GM23338 (cell line): Measurements from ENCODE around the gene LDLRAD2. TPM values are rescaled to one million over a fixed set of nuclear protein-coding genes. Genes with fewer than 3 reads are reported as not detected.

Experiments used
- ATAC-seq: fragments of 200-7000 bp; cut with Tn5 transposase; 3 replicates; pipeline ENCODE4 v1.9.1; 2020
- DNase-seq: peaks from one replicate; pipeline ENCODE4 v3.0.0-alpha.2; 2015; ENCODE audit warnings: low spot score
- H2AFZ ChIP-seq: fragments of 200-600 bp; sonication (generic); 2 replicates; pipeline ENCODE4 v1.8.0; 2016; ENCODE audit warnings: antibody characterized with exemption, mild to moderate bottlenecking, moderate library complexity
- H3F3A ChIP-seq: fragments of 200-600 bp; sonication (generic); replicated peaks from 2 replicates; pipeline ENCODE4 v1.8.0; 2017; ENCODE audit warnings: antibody characterized with exemption, mixed run types, low read depth
- H3K27ac ChIP-seq: fragments of 200-600 bp; sonication (generic); 2 replicates; pipeline ENCODE4 v1.6.1; 2016; ENCODE audit warnings: low read depth
- H3K27me3 ChIP-seq: fragments of 200-600 bp; sonication (generic); 2 replicates; pipeline ENCODE4 v1.8.0; 2016; ENCODE audit warnings: mild to moderate bottlenecking, mixed run types, moderate library complexity; ENCODE audit not compliant: insufficient read depth
- H3K36me3 ChIP-seq: fragments of 200-600 bp; sonication (generic); 2 replicates; pipeline ENCODE4 v1.8.0; 2016; ENCODE audit warnings: mild to moderate bottlenecking; ENCODE audit not compliant: insufficient read depth
- H3K4me1 ChIP-seq: fragments of 200-600 bp; sonication (generic); 2 replicates; pipeline ENCODE4 v1.8.0; 2016; ENCODE audit warnings: mild to moderate bottlenecking, moderate library complexity; ENCODE audit not compliant: insufficient read depth
- H3K4me2 ChIP-seq: fragments of 200-600 bp; sonication (generic); 2 replicates; pipeline ENCODE4 v1.7.1; 2017; ENCODE audit warnings: mixed run types
- H3K4me3 ChIP-seq: fragments of 200-600 bp; sonication (generic); 2 replicates; pipeline ENCODE4 v1.6.1; 2016; ENCODE audit warnings: mixed run types
- H3K79me2 ChIP-seq: fragments of 200-600 bp; sonication (generic); replicated peaks from 2 replicates; pipeline ENCODE4 v1.8.0; 2017; ENCODE audit warnings: mild to moderate bottlenecking; ENCODE audit not compliant: insufficient read depth
- H3K9me2 ChIP-seq: fragments of 200-600 bp; sonication (generic); 2 replicates; pipeline ENCODE4 v1.8.0; 2017; ENCODE audit not compliant: insufficient read depth
- H4K20me1 ChIP-seq: fragments of 200-600 bp; sonication (generic); replicated peaks from 2 replicates; pipeline ENCODE4 v1.8.0; 2017; ENCODE audit warnings: mild to moderate bottlenecking; ENCODE audit not compliant: insufficient read depth
- H3K27ac Mint-ChIP-seq: 2 replicates; pipeline ENCODE4 v1.8.0; 2020; ENCODE audit warnings: inconsistent platforms, mild to moderate bottlenecking, moderate library complexity, mixed read lengths
- H3K27me3 Mint-ChIP-seq: 3 replicates; pipeline ENCODE4 v1.8.0; 2022; ENCODE audit warnings: low read depth, mild to moderate bottlenecking, moderate library complexity, mixed read lengths, inconsistent platforms; ENCODE audit not compliant: insufficient read depth, poor library complexity
- H3K36me3 Mint-ChIP-seq: 3 replicates; pipeline ENCODE4 v1.8.0; 2021; ENCODE audit warnings: low read depth, mild to moderate bottlenecking, inconsistent platforms, moderate library complexity, mixed read lengths
- H3K4me1 Mint-ChIP-seq: 3 replicates; pipeline ENCODE4 v1.8.0; 2020; ENCODE audit warnings: mild to moderate bottlenecking, inconsistent platforms, mixed read lengths
- H3K4me3 Mint-ChIP-seq: 3 replicates; pipeline ENCODE4 v1.8.0; 2021; ENCODE audit warnings: moderate library complexity, mild to moderate bottlenecking, inconsistent platforms, mixed read lengths
- H3K9me3 Mint-ChIP-seq: 3 replicates; pipeline ENCODE4 v1.8.0; 2020; ENCODE audit warnings: moderate library complexity, mild to moderate bottlenecking, inconsistent platforms, mixed read lengths
- CREB1 ChIP-seq: fragments of 250-450 bp; sonication (Bioruptor Pico); IDR thresholded peaks from 2 replicates; pipeline ENCODE4 v1.5.0; 2020; ENCODE audit warnings: low read depth, mild to moderate bottlenecking, moderate library complexity
- EZH2 ChIP-seq: fragments of 200-600 bp; sonication (generic); IDR thresholded peaks from one replicate; pipeline ENCODE4 v1.8.0; 2017; ENCODE audit warnings: antibody characterized with exemption, mild to moderate bottlenecking, low read depth; ENCODE audit not compliant: unreplicated experiment
- EZH2phosphoT487 ChIP-seq: fragments of 200-600 bp; sonication (generic); IDR thresholded peaks from one replicate; pipeline ENCODE4 v1.8.1; 2018; ENCODE audit warnings: antibody characterized with exemption; ENCODE audit not compliant: unreplicated experiment
- JUNB ChIP-seq: IDR thresholded peaks from one replicate; pipeline ENCODE4 v1.6.1; 2016; ENCODE audit warnings: antibody characterized with exemption; ENCODE audit not compliant: unreplicated experiment
- NANOG ChIP-seq: IDR thresholded peaks from 2 replicates; pipeline ENCODE4 v1.6.1; 2016; ENCODE audit warnings: antibody characterized with exemption, borderline replicate concordance
- POLR2AphosphoS5 ChIP-seq: IDR thresholded peaks from 2 replicates; pipeline ENCODE4 v1.6.1; 2016; ENCODE audit warnings: antibody characterized with exemption, low read depth
- STAT1 ChIP-seq: IDR thresholded peaks from one replicate; pipeline ENCODE4 v1.6.1; 2016; ENCODE audit warnings: antibody characterized with exemption; ENCODE audit not compliant: unreplicated experiment
- ZNF114 ChIP-seq: fragments of 250-450 bp; sonication (Bioruptor Pico); IDR thresholded peaks from 2 replicates; pipeline ENCODE4 v1.5.0; 2020; ENCODE audit warnings: mild to moderate bottlenecking, moderate library complexity
- ZNF331 ChIP-seq: fragments of 250-450 bp; sonication (Bioruptor Pico); IDR thresholded peaks from 2 replicates; pipeline ENCODE4 v1.5.0; 2020; ENCODE audit warnings: low read depth, mild to moderate bottlenecking, moderate library complexity
- polyA plus RNA-seq: library from polyadenylated mRNA; unstranded; fragments of >200 nt; fragmentation: Nextera tagmentation; extraction: Ambion mirVana; gene quantifications from 2 replicates; pipeline ENCODE4 v1.2.1, GENCODE V29; 2016
- total RNA-seq: library from RNA; depleted of rRNA; stranded (reverse); fragments of >200 nt; shearing (Covaris generic); gene quantifications from 2 replicates; pipeline ENCODE4 v1.2.3, GENCODE V29; 2014
- TF ChIP-seq, protein P1 (sequence below): fragments of 250-450 bp; sonication (Bioruptor Pico); IDR thresholded peaks from 2 replicates; pipeline ENCODE4 v1.5.0; 2020; ENCODE audit warnings: mild to moderate bottlenecking, moderate library complexity
- TF ChIP-seq, protein P2 (sequence below), 2 experiments: fragments of 200-600 bp in 1 of 2; sonication (generic) in 1 of 2; conservative IDR thresholded peaks; 2 replicates each; pipeline versions ENCODE4 v1.5.1 to v1.6.1; 2016 to 2017; ENCODE audit warnings: antibody characterized with exemption in 2 of 2, low read depth in 2 of 2, mild to moderate bottlenecking in 2 of 2, moderate library complexity in 1 of 2
- TF ChIP-seq, protein P3 (sequence below): IDR thresholded peaks from one replicate; pipeline ENCODE4 v1.6.1; 2018; ENCODE audit warnings: antibody characterized with exemption; ENCODE audit not compliant: unreplicated experiment
- TF ChIP-seq, protein P4 (sequence below): IDR thresholded peaks from 2 replicates; pipeline ENCODE4 v1.6.1; 2016; ENCODE audit warnings: antibody characterized with exemption

Gene LDLRAD2
- total and polyA plus RNA-seq, 2 experiments from 2014 or later: 1.6 to 5.8 TPM

DNA sequence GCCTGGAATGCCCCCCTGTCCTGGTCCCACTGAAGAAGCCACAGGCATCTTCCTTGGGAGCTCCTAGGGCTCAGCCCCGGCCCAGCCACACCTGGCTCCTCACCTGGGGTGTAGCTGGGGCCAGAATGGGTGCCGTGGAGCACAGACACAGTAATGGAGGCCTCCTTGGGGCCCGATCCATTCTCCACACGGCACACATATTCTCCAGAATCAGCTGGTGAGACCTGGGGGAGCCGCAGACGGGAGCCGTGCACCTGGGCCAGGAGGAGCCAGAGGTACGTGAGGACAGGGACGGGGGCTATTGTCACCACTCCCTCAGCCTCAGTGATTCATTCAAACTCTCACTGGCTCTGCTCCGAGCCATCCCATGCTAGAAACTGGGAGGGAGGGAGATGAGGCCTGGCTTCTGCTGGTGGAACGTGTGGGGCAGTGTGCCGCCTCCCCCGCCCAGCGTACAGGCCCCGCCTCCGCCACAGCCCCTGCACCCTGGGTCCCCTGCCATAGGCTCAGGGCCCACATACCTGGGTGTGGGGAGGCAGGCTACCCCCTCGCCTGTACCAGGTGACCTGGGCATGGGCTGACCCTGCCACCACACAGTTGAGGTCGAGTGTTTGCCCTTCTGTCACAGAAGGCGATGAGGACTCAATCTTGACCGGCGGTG lies 42.2 kb downstream of the LDLRAD2 start:
- H3K27ac Mint-ChIP-seq: no peak overlapping the region
- Histone ChIP-seq H2AFZ (no peak overlapping the region), H3K4me3 (no peak overlapping the region), H4K20me1 (no peaks in the 10 kb centered on the region), H3K27me3 (no peaks in the 10 kb centered on the region), H3K36me3 (no peaks in the 10 kb centered on the region; the same call in 1 of the 2 replicates), H3K9me2 (no peaks in the 10 kb centered on the region), H3K4me2 (no peak overlapping the region), H3F3A (no peaks in the 10 kb centered on the region), H3K27ac (no peak overlapping the region), H3K4me1 (no peaks in the 10 kb centered on the region), H3K79me2 (no peaks in the 10 kb centered on the region)
- peaks cover 31% of the 10 kb centered on the region for H3K36me3 Mint-ChIP-seq
- ATAC-seq: 0 out of 3 replicates have a peak, but pooled peaks have one; percentile 18
- no peak for DNase-seq
- H3K9me3 Mint-ChIP-seq: no peaks in the 10 kb centered on the region
- H3K27me3 Mint-ChIP-seq: peaks cover 2% of the 10 kb centered on the region
- no peak overlapping the region for H3K4me3 Mint-ChIP-seq
- TF ChIP-seq ZNF114 (no peak), STAT1 (no peak), NANOG (no peak), POLR2AphosphoS5 (no peak), EZH2phosphoT487 (no peak), ZNF331 (no peak), EZH2 (no peak), JUNB (no peak), CREB1 (CRISPR knock-in tag) (no peak)
- TF ChIP-seq, protein P1, sequence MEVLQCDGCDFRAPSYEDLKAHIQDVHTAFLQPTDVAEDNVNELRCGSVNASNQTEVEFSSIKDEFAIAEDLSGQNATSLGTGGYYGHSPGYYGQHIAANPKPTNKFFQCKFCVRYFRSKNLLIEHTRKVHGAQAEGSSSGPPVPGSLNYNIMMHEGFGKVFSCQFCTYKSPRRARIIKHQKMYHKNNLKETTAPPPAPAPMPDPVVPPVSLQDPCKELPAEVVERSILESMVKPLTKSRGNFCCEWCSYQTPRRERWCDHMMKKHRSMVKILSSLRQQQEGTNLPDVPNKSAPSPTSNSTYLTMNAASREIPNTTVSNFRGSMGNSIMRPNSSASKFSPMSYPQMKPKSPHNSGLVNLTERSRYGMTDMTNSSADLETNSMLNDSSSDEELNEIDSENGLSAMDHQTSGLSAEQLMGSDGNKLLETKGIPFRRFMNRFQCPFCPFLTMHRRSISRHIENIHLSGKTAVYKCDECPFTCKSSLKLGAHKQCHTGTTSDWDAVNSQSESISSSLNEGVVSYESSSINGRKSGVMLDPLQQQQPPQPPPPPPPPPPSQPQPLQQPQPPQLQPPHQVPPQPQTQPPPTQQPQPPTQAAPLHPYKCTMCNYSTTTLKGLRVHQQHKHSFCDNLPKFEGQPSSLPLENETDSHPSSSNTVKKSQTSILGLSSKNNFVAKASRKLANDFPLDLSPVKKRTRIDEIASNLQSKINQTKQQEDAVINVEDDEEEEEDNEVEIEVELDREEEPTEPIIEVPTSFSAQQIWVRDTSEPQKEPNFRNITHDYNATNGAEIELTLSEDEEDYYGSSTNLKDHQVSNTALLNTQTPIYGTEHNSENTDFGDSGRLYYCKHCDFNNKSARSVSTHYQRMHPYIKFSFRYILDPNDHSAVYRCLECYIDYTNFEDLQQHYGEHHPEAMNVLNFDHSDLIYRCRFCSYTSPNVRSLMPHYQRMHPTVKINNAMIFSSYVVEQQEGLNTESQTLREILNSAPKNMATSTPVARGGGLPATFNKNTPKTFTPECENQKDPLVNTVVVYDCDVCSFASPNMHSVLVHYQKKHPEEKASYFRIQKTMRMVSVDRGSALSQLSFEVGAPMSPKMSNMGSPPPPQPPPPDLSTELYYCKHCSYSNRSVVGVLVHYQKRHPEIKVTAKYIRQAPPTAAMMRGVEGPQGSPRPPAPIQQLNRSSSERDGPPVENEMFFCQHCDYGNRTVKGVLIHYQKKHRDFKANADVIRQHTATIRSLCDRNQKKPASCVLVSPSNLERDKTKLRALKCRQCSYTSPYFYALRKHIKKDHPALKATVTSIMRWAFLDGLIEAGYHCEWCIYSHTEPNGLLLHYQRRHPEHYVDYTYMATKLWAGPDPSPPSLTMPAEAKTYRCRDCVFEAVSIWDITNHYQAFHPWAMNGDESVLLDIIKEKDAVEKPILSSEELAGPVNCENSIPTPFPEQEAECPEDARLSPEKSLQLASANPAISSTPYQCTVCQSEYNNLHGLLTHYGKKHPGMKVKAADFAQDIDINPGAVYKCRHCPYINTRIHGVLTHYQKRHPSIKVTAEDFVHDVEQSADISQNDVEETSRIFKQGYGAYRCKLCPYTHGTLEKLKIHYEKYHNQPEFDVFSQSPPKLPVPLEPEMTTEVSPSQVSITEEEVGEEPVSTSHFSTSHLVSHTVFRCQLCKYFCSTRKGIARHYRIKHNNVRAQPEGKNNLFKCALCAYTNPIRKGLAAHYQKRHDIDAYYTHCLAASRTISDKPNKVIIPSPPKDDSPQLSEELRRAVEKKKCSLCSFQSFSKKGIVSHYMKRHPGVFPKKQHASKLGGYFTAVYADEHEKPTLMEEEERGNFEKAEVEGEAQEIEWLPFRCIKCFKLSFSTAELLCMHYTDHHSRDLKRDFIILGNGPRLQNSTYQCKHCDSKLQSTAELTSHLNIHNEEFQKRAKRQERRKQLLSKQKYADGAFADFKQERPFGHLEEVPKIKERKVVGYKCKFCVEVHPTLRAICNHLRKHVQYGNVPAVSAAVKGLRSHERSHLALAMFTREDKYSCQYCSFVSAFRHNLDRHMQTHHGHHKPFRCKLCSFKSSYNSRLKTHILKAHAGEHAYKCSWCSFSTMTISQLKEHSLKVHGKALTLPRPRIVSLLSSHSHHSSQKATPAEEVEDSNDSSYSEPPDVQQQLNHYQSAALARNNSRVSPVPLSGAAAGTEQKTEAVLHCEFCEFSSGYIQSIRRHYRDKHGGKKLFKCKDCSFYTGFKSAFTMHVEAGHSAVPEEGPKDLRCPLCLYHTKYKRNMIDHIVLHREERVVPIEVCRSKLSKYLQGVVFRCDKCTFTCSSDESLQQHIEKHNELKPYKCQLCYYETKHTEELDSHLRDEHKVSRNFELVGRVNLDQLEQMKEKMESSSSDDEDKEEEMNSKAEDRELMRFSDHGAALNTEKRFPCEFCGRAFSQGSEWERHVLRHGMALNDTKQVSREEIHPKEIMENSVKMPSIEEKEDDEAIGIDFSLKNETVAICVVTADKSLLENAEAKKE (CRISPR knock-in tag): no peak
- TF ChIP-seq, protein P2, sequence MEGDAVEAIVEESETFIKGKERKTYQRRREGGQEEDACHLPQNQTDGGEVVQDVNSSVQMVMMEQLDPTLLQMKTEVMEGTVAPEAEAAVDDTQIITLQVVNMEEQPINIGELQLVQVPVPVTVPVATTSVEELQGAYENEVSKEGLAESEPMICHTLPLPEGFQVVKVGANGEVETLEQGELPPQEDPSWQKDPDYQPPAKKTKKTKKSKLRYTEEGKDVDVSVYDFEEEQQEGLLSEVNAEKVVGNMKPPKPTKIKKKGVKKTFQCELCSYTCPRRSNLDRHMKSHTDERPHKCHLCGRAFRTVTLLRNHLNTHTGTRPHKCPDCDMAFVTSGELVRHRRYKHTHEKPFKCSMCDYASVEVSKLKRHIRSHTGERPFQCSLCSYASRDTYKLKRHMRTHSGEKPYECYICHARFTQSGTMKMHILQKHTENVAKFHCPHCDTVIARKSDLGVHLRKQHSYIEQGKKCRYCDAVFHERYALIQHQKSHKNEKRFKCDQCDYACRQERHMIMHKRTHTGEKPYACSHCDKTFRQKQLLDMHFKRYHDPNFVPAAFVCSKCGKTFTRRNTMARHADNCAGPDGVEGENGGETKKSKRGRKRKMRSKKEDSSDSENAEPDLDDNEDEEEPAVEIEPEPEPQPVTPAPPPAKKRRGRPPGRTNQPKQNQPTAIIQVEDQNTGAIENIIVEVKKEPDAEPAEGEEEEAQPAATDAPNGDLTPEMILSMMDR (conservative IDR thresholded peaks at IDR 0.05; ENCODE audit: low read depth in 2 of 2): no peak
- TF ChIP-seq, protein P3, sequence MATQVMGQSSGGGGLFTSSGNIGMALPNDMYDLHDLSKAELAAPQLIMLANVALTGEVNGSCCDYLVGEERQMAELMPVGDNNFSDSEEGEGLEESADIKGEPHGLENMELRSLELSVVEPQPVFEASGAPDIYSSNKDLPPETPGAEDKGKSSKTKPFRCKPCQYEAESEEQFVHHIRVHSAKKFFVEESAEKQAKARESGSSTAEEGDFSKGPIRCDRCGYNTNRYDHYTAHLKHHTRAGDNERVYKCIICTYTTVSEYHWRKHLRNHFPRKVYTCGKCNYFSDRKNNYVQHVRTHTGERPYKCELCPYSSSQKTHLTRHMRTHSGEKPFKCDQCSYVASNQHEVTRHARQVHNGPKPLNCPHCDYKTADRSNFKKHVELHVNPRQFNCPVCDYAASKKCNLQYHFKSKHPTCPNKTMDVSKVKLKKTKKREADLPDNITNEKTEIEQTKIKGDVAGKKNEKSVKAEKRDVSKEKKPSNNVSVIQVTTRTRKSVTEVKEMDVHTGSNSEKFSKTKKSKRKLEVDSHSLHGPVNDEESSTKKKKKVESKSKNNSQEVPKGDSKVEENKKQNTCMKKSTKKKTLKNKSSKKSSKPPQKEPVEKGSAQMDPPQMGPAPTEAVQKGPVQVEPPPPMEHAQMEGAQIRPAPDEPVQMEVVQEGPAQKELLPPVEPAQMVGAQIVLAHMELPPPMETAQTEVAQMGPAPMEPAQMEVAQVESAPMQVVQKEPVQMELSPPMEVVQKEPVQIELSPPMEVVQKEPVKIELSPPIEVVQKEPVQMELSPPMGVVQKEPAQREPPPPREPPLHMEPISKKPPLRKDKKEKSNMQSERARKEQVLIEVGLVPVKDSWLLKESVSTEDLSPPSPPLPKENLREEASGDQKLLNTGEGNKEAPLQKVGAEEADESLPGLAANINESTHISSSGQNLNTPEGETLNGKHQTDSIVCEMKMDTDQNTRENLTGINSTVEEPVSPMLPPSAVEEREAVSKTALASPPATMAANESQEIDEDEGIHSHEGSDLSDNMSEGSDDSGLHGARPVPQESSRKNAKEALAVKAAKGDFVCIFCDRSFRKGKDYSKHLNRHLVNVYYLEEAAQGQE: no peak
- TF ChIP-seq, protein P4, sequence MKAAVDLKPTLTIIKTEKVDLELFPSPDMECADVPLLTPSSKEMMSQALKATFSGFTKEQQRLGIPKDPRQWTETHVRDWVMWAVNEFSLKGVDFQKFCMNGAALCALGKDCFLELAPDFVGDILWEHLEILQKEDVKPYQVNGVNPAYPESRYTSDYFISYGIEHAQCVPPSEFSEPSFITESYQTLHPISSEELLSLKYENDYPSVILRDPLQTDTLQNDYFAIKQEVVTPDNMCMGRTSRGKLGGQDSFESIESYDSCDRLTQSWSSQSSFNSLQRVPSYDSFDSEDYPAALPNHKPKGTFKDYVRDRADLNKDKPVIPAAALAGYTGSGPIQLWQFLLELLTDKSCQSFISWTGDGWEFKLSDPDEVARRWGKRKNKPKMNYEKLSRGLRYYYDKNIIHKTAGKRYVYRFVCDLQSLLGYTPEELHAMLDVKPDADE: no peak
- H3K4me1 Mint-ChIP-seq: no peaks in the 10 kb centered on the region; the same call in 2 of the 3 replicates
